ENCODE results near the gene ZNF362. TPM values are rescaled to one million over a fixed set of nuclear protein-coding genes. Genes with fewer than 3 reads are reported as not detected.

Gene ZNF362
- total and polyA plus RNA-seq, 7 donors, result 6.5 to 20.9 (median 15.2) TPM

- peaks cover 85% of the 10 kb centered on the region for H3K4me1 ChIP-seq
- ATAC-seq, result peak; percentile 38 to 67 (median 48)
Measured at GRCh38 chr1:33332357-33332789, 76.1 kb downstream of the ZNF362 start.

GRCh38 chr1:33332881-33333280 lies 76.6 kb downstream of the ZNF362 start:
- H3K4me1 ChIP-seq, result peaks cover 86% of the 10 kb centered on the region
- peak in 1 of 2 donors; percentile 78 for DNase-seq
- intact Hi-C loops (cut with DNase I), result loop anchor here in 1 of 2 donors (5.0 kb wide), 1 partner anchor 34 kb away; no protein-coding TSS in a partner anchor

More at GRCh38 chr1:33332357-33332789, 76.1 kb downstream of the ZNF362 start:
- no peaks in the 10 kb centered on the region for H3K9me3 ChIP-seq
- 48 to 61% (median 57%) methylated on average over 10 of the region's 10 CpGs for WGBS, 3 donors
- no peaks in the 10 kb centered on the region for H3K27me3 ChIP-seq (ENCODE audit: insufficient read depth in 3 of 3, low read length in 2 of 3)
- peaks cover 13 to 65% of the 10 kb centered on the region in 2 donors for H3K36me3 ChIP-seq (ENCODE audit: insufficient read depth in 1 of 2, low read depth in 1 of 2)
- peak overlapping the region; percentile 98 for H3K27ac ChIP-seq
- intact Hi-C loops (cut with DNase I), result loop anchor here in 1 of 2 donors (5.0 kb wide), 1 partner anchor 35 kb away; no protein-coding TSS in a partner anchor
- peak; percentile 56 to 70 for DNase-seq
- H3K4me3 ChIP-seq, result peak overlapping the region; percentile 49
- no peak for TF ChIP-seq CTCF (IDR thresholded peaks at IDR 0.05)

GRCh38 chr1:33334081-33334552 lies 77.8 kb downstream of the ZNF362 start:
- peak; percentile 13 to 54 (median 52) for ATAC-seq
- peaks cover 87% of the 10 kb centered on the region for H3K4me1 ChIP-seq
- no peaks in the 10 kb centered on the region for H3K9me3 ChIP-seq
- intact Hi-C loops (cut with DNase I), result loop anchor here in 1 of 2 donors (5.0 kb wide), 1 partner anchor 33 kb away; no protein-coding TSS in a partner anchor
- no peaks in the 10 kb centered on the region for H3K27me3 ChIP-seq (ENCODE audit: insufficient read depth in 3 of 3, low read length in 2 of 3)
- peaks cover 13 to 47% of the 10 kb centered on the region in 2 donors for H3K36me3 ChIP-seq (ENCODE audit: insufficient read depth in 1 of 2, low read depth in 1 of 2)
- TF ChIP-seq CTCF (IDR thresholded peaks at IDR 0.05), result no peak
- peak overlapping the region; percentile 49 for H3K4me3 ChIP-seq
- DNase-seq, result peak; percentile 83 to 86
- WGBS, 3 donors, result 37 to 48% (median 43%) methylated on average over 17 of the region's 17 CpGs
- H3K27ac ChIP-seq, result peak overlapping the region; percentile 98

More at GRCh38 chr1:33332881-33333280, 76.6 kb downstream of the ZNF362 start:
- TF ChIP-seq CTCF (IDR thresholded peaks at IDR 0.05), result no peak
- Histone ChIP-seq H3K27me3 (ENCODE audit: insufficient read depth in 3 of 3, low read length in 2 of 3) (no peaks in the 10 kb centered on the region), H3K9me3 (no peaks in the 10 kb centered on the region), H3K27ac (peak overlapping the region; percentile 98), H3K4me3 (peak overlapping the region; percentile 49), H3K36me3 (ENCODE audit: insufficient read depth in 1 of 2, low read depth in 1 of 2) (peaks cover 13 to 59% of the 10 kb centered on the region in 2 donors)
- ATAC-seq, result peak; percentile 45 to 74 (median 63)
- WGBS, 3 donors, result 34 to 52% (median 42%) methylated on average over 5 of the region's 5 CpGs

- intact Hi-C loops (cut with DNase I), result no loop called here
- 49 to 56% (median 54%) methylated on average over 4 of the region's 4 CpGs for WGBS, 3 donors
- peak overlapping the region; percentile 98 for H3K27ac ChIP-seq
Measured at GRCh38 chr1:33335020-33335419, 78.7 kb downstream of the ZNF362 start.

More at GRCh38 chr1:33335020-33335419, 78.7 kb downstream of the ZNF362 start:
- H3K27me3 ChIP-seq (ENCODE audit: insufficient read depth in 3 of 3, low read length in 2 of 3), result no peaks in the 10 kb centered on the region
- peaks cover 88% of the 10 kb centered on the region for H3K4me1 ChIP-seq
- H3K36me3 ChIP-seq (ENCODE audit: insufficient read depth in 1 of 2, low read depth in 1 of 2), result peaks cover 8 to 40% of the 10 kb centered on the region in 2 donors
- DNase-seq (no peak), ATAC-seq (no peak)
- TF ChIP-seq CTCF (IDR thresholded peaks at IDR 0.05), result no peak
- H3K4me3 ChIP-seq, result peak overlapping the region; percentile 49
- no peaks in the 10 kb centered on the region for H3K9me3 ChIP-seq

All from psoas muscle (tissue), 8 donors.